Activated CD4-positive, alpha-beta T cell treated with anti-CD3 and anti-CD28 coated beads for 48 hours (primary cell): ENCODE data around the gene WDR82.
"Not testable (repeated sequence)": the region's sequence is repeated elsewhere in the genome, so short reads cannot be mapped to it uniquely, and the experiment has no call there.

Source experiments
- DNase-seq: peaks from one replicate; pipeline ENCODE4 v3.0.0-alpha.2; 2020

Gene WDR82

GRCh38 chr3:52288674-52289073, 10.2 kb upstream of the WDR82 start:
- DNase-seq: no peak

DNA sequence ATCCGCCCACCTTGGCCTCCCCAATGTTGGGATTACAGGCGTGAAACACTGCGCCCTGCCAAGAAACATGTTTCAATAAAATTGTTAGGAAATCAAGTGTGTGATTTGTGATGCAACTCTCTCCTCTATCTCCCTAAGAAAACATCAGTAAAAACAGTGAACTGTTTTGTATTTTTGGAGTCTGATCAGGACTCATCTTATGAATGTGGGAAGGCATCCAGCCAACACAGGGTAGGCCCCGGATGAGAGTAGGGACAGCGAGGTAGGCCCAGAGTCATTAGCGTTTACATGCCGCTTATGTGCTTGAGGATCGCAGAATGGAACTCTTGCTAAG, 8.3 kb upstream of the WDR82 start:
- DNase-seq: no peak

DNA sequence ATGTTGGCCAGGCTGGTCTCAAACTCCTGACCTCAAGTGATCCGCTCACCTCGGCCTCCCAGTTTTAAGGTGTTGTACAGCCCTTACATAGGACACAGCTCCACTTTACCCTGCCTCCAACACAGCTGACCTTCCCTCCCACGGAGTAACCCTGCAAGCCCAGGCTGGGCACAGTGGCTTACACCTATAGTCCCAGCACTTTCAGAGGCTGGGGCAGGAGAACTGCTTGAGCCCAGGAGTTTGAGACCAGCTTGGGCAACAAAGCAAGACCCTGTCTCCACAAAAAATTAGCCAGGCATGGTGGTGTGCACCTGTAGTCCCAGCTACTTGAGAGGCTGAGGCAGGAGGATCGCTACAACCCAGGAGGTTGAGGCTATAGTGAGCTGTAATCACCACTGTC, 5.6 kb upstream of the WDR82 start:
- not testable (repeated sequence) for DNase-seq

- no peak for DNase-seq
These were observed 4.9 kb upstream of the WDR82 start for GRCh38 chr3:52283306-52283705.

DNA sequence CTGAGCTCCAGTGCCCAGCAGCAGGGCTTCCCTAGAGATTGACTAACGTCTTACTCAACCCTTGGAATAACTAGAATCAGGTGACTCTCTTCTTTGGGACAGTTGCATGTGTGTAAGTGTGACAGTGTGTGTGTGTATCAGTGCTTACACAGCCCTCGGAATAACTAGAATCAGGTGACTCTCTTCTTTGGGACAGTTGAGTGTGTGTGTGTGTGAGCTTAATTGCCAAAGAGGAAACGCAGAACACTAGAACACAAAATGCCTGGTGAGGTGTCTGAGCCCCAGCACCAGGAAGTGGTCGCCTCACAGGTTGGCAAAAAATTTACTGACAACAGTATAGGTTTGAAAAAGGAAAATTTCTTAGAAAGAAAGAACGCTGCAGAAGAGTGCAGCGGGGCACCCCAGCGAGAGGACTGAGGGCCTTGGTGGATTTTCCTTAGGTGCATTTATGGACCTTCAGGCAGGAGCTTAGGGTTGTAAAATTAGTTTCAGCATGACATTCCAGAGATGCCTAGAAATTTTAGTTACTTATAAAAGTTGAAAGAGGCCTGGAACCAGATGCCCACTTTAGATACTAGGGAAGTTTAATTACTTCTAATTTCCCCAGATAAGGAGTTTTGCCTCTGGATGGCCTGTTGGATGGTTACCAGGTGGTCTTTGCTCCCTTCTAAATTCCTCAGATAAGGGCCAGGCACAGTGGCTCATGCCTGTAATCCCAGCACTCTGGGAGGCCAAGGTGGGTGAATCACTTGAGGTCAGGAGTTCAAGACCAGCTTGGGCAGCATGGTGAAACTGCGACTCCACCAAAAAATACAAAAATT, 3.7 kb upstream of the WDR82 start:
- DNase-seq: no peak

GRCh38 chr3:52280050-52280461, 1.6 kb upstream of the WDR82 start:
- no peak for DNase-seq

- no peak for DNase-seq
These were observed 1.1 kb upstream of the WDR82 start for GRCh38 chr3:52279596-52279995.

- peak; percentile 73 for DNase-seq
These were observed 408 bp downstream of the WDR82 start for GRCh38 chr3:52277972-52278509.

DNA sequence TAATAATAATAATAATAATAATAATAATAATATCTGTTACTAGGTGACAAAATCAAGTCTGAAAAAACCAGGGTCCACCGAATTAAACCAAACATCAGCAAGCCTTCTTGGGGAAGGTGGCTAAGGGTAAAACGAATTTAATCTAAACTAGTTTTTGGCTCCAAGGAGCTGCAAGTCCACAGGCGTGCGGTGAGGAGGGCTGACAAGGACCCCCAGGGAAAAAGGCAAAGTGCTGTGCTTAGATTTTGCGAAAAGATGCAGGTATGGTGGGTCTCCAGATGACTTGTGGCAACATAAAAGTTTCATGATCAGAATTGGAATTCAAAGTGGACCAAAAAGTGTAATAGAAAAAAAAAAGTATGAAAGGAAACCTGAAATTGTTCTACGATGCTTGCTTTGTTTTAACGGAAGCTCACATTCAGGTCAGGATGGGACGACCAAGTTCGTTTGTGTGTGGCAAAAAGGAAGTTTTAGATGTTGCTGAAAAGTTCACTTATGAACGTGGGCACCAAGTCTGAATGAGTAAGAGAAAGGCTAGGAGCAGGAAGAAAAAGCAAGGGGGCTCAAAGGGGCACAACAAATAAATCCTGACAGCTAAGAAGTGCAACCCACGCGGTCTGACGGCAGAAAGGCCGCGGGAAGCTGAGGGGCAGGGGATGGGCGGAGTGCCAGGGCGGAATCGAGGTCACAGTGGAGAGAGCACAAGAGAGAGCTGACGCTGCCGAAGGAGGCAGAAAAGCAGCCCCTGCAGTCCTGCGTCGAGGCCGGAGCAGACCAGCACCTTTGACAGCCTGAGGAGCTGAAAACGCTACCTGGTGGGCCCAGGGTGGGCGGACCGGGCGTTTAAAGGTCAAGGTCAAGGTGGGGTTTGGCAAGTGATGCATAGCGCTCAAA, 1.1 kb downstream of the WDR82 start:
- DNase-seq: peak; percentile 89

DNA sequence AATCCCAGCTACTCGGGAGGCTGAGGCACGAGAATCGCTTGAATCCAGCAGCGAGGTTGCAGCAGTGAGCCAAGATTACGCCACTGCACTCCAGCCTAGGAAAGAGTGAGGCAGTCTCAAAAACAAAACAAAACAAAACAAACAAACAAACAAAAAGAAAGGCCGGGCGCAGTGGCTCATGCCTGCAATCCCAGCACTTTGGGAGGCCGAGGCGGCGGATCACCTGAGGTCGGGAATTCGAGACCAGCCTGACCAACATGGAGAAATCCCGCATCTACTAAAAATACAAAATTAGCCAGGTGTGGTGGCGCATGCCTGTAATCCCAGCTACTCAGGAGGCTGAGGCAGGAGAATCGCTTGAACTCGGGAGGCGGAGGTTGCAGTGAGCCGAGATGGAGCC, 3.7 kb downstream of the WDR82 start:
- not testable (repeated sequence) for DNase-seq

- DNase-seq: no peak
These were observed 5.6 kb downstream of the WDR82 start for GRCh38 chr3:52272831-52273230.

GRCh38 chr3:52272172-52272571, 6.3 kb downstream of the WDR82 start:
- DNase-seq: not testable (repeated sequence)

GRCh38 chr3:52270252-52270754, 8.1 kb downstream of the WDR82 start:
- DNase-seq: no peak

- no peak for DNase-seq
These were observed 8.7 kb downstream of the WDR82 start for GRCh38 chr3:52269776-52270175.

DNA sequence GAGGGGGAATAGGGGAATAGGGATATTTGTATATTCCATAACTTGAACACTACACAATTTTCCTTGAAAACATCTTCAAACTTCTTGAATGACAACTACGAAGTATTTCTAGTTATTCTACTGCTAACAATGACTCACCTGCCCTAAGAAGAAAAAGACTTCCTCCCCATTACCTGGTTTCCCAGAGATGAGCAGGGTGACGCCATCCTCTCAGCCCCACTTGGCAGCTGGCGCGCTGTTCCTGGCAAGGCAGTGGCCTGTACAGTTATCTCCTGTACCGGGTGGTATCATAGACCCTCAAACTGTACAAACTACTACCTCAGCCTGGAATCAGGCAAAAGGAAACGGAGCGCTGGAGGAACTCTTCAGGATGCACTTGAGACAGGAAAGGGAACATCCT, 10.4 kb downstream of the WDR82 start:
- DNase-seq: peak; percentile 67

DNA sequence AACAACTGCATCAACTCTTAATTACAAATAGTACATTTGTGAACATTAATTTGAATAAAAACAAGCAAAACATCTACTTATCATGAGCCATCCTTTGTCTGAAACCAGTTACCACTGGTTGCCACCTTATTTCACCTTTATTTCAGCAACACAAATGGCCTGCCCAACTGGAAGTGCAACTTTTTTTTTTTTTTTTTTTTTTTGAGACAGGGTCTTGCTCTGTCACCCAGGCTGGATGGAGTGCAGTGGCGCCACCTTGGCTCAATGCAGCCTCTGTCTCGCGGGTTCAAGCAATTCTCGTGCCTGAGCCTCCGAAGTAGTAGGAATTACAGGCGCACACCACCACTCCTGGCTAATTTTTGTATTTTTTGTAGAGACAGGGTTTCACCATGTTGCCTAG, 13.1 kb downstream of the WDR82 start:
- DNase-seq: no peak

DNA sequence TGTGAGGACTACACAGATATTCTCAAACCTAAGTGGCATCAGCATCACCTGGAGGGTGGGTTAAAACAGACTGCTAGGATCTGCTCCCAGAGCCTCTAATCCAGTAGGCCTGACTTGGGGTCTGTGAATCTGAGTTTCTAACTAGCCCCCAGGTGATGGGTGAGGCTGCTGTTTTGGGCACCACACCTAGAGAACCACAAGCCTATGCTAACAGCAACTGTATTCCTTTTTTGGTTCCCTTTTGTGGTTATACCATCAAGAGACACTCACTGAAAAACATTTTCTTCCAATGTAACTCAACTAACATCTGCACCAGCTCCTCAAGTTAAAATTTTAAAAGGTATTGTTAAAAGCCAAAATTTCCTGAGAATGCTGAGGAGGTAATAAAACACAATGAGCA, 16.0 kb downstream of the WDR82 start:
- no peak for DNase-seq

DNA sequence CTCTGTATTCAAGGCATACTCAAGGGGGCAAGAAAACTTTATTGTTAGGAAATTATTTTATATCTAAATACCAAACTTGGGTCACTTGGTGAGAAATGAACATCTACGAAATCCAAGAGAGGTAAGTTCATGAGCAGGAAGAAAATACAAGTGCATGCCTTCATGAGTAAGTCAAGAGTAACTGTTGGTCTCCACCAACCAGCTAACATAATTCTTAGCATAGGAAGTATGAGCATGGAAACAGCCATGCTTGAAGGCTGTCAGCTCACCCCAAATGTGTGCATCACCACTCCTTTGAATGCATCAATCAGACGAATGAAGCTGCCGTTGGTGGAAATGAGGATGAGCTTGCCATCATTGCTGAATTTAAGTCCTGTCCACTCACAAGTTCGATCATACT, 19.0 kb downstream of the WDR82 start:
- no peak for DNase-seq

- no peak for DNase-seq
These were observed 19.4 kb downstream of the WDR82 start for GRCh38 chr3:52259035-52259434.

DNA sequence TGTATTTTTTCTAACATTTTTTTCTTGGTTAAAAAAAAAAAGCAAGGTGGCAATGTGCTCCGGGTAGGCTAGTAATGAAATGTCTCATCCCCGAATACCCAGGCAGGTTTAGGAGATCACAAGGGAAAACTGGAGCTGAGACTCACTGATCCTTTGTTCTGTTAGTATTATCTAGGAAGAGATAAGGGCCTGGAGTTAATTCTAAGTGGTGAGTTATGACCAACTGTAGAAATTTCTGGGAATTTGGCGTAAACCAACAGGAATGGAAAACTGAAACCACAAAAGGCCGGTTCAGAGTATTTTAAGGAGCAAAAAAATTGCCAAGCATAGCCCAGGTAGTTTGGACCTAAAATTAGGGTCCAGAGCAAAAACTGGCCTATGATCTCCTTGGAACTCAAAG, 20.5 kb downstream of the WDR82 start:
- no peak for DNase-seq

GRCh38 chr3:52256622-52257021, 21.8 kb downstream of the WDR82 start:
- no peak for DNase-seq

- no peak for DNase-seq
These were observed 22.3 kb downstream of the WDR82 start for GRCh38 chr3:52256159-52256558.

DNA sequence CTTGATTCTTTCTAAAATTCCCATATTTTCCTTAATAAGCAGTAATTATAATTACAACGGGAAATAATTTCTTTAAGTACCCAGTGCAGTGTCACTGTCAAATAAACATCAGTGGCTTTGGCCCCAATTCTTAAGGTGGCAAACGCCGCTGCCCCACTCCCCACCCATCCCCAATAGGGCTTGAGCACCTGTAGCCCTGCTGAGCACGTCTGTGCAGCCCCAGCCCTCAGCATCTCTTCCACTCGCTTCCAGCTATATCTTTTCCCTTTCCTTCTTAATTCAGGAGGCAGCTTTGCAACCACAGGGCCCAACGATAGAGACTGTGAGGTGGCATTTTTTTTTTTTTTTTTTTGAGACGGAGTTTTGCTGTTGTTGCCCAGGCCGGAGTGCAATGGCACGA, 23.8 kb downstream of the WDR82 start:
- no peak for DNase-seq
